ENCODE data around the gene CAMKK1. TPM values are rescaled to one million over a fixed set of nuclear protein-coding genes. Genes with fewer than 3 reads are reported as not detected.
A peak's percentile ranks its signal among the peaks of the same experiment; 100 is the strongest.

The CAMKK1 gene
- total RNA-seq, 1 donor from 2014 or later: 7.8 TPM

DNA sequence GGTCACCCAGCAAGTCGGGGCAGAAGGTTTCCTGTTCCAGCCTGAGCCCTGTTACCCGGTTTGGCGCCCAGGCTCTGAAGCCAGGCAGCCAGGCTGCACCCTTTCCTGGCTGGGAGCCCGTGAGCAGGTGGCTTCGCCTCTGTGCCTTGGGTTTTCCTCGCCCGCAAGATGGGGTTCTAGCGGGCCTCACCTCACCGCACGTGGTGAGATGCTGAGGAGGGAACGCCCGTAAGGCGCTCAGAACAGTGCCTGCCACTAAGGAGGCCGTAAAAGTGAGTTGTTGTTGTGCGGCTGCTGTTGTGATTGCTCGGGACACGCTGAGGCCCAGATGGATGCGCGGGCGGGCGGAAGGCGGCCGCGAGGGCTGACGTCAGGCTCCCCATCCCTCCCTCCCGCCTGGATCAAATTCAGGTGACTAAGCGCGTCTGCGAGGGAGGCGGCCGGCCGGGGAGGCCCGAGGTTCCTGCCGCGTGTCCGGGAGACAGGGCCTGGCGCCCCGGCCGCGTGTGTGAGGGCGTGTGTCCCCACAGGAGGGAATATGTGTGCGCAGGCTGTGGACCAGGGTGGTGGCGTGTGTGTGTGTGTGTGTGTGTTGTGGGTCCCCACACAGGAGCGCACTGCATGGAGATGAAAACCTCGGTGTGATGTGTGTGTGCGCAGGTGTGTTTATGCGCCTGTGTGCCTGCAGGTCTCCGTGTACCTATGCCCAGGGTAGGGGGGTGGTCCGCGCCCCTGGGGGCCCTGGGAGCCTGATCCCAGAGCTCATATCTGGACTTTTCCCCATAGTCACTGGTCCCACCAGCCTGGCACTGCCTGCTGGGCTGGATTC, 4.3 kb downstream of the CAMKK1 start:
- H3K27me3 ChIP-seq (ENCODE audit: control insufficient read depth, insufficient read depth, low read length): no peaks in the 10 kb centered on the region
- DNase-seq (ENCODE audit: low read depth): peak; percentile 71
- no peak overlapping the region for H3K4me3 ChIP-seq (ENCODE audit: low read depth, low read length)
- no peaks in the 10 kb centered on the region for H3K36me3 ChIP-seq (ENCODE audit: control insufficient read depth, insufficient read depth, low read length)
- no peak for TF ChIP-seq CTCF (IDR thresholded peaks at IDR 0.05; ENCODE audit: insufficient read depth, low read length, poor library complexity, severe bottlenecking)

DNA sequence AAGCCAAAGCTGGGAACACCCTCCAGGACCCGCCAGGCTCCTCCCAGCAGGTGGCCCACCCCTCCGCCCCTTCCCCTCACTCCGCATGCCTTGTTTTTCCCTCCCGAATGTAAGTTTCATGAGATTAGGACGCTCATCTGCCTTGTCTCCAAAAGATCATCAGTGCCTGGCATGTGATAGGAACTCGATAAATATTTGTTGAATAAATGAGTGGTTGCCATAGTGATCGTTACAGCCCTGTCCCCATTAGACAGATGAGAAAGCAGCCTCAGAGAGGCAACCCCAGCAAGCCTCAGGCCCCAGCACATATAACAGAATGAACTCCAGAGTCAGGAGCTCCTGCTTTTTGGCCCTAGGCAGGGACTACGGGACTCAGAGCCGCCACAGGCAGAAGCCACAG, 5.0 kb downstream of the CAMKK1 start:
- no peak for DNase-seq (ENCODE audit: low read depth)
- no peaks in the 10 kb centered on the region for H3K36me3 ChIP-seq (ENCODE audit: control insufficient read depth, insufficient read depth, low read length)
- no peak for TF ChIP-seq CTCF (IDR thresholded peaks at IDR 0.05; ENCODE audit: insufficient read depth, low read length, poor library complexity, severe bottlenecking)
- no peaks in the 10 kb centered on the region for H3K27me3 ChIP-seq (ENCODE audit: control insufficient read depth, insufficient read depth, low read length)
- no peak overlapping the region for H3K4me3 ChIP-seq (ENCODE audit: low read depth, low read length)

DNA sequence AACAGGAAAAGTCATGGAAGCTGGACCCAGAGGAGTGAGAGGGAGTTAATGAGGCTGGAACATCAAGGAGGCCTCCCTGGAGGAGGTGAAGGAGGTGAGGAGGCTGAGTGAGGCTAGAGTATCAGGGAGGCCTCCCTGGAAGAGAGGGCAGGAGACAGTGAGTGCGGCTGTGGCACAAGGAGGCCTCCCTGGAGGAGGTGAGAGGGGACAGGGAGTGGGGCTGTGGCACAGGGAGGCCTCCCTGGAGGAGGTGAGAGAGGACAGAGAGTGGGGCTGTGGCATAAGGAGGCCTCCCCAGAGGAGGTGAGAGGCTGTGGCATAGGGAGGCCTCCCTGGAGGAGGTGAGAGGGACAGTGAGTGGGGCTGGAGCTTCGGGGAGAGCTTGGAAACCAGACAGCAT, 5.5 kb downstream of the CAMKK1 start:
- no peak for TF ChIP-seq CTCF (IDR thresholded peaks at IDR 0.05; ENCODE audit: insufficient read depth, low read length, poor library complexity, severe bottlenecking)
- Histone ChIP-seq H3K4me3 (ENCODE audit: low read depth, low read length) (no peak overlapping the region), H3K27me3 (ENCODE audit: control insufficient read depth, insufficient read depth, low read length) (no peaks in the 10 kb centered on the region), H3K36me3 (ENCODE audit: control insufficient read depth, insufficient read depth, low read length) (no peaks in the 10 kb centered on the region)
- no peak for DNase-seq (ENCODE audit: low read depth)

DNA sequence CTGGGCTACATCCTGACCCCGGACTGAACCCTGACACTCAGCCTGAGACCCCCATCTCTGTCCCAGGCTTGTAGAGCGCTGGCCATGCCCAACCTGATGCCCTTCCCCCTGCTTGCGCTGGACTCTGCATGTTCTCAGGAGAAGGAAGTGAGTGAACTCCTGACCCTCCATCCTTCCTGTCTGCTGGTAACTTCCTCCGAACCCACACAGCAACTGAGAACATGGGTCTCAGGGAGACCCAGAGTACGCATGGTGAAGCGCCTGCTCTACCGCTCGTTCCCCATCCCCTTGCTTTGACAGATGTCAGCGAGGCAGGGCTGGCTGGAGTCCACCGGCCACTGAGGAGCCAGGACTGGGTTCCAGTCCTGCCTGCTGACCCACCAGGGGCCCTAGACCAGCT, 6.1 kb downstream of the CAMKK1 start:
- Histone ChIP-seq H3K27me3 (ENCODE audit: control insufficient read depth, insufficient read depth, low read length) (no peaks in the 10 kb centered on the region), H3K4me3 (ENCODE audit: low read depth, low read length) (no peak overlapping the region), H3K36me3 (ENCODE audit: control insufficient read depth, insufficient read depth, low read length) (no peaks in the 10 kb centered on the region)
- DNase-seq (ENCODE audit: low read depth): no peak
- no peak for TF ChIP-seq CTCF (IDR thresholded peaks at IDR 0.05; ENCODE audit: insufficient read depth, low read length, poor library complexity, severe bottlenecking)

GRCh38 chr17:3885970-3886369, 6.9 kb downstream of the CAMKK1 start:
- DNase-seq (ENCODE audit: low read depth): no peak
- Histone ChIP-seq H3K36me3 (ENCODE audit: control insufficient read depth, insufficient read depth, low read length) (no peaks in the 10 kb centered on the region), H3K4me3 (ENCODE audit: low read depth, low read length) (no peak overlapping the region), H3K27me3 (ENCODE audit: control insufficient read depth, insufficient read depth, low read length) (no peaks in the 10 kb centered on the region)
- TF ChIP-seq CTCF (IDR thresholded peaks at IDR 0.05; ENCODE audit: insufficient read depth, low read length, poor library complexity, severe bottlenecking): no peak

DNA sequence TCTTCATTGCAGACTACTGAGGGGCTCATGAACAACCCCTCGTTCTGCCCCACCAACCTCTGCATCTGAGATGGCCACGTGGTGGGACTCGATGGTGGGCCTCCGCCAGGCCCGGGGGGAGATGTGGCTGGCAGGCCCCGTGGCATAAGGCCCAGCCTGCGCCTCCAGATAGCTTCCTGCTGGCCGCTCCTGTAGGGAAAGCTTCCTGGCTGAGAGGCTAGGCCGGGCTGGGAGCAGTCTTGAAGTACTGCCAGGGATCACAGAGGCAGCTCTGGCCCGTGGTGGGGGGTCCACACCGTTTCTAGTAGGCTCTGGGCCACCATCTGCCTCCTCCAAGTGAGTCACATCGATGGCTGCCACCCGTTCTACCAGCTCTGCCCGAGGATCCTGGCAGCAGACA, 7.6 kb downstream of the CAMKK1 start:
- no peak for TF ChIP-seq CTCF (IDR thresholded peaks at IDR 0.05; ENCODE audit: insufficient read depth, low read length, poor library complexity, severe bottlenecking)
- Histone ChIP-seq H3K36me3 (ENCODE audit: control insufficient read depth, insufficient read depth, low read length) (no peaks in the 10 kb centered on the region), H3K27me3 (ENCODE audit: control insufficient read depth, insufficient read depth, low read length) (no peaks in the 10 kb centered on the region), H3K4me3 (ENCODE audit: low read depth, low read length) (no peak overlapping the region)
- DNase-seq (ENCODE audit: low read depth): no peak

Data from kidney epithelial cell (primary cell).